HFFc6 (cell line): Measurements from ENCODE around the gene HNF1B. TPM values are rescaled to one million over a fixed set of nuclear protein-coding genes. Genes with fewer than 3 reads are reported as not detected.

Source experiments
- DNase-seq: peaks from one replicate; pipeline ENCODE4 v3.0.0-alpha.2; 2018
- H3K27ac Mint-ChIP-seq: 2 replicates; pipeline ENCODE4 v1.8.0; 2020; ENCODE audit warnings: mild to moderate bottlenecking, mixed read lengths
- H3K27me3 Mint-ChIP-seq: 2 replicates; pipeline ENCODE4 v1.8.0; 2021; ENCODE audit warnings: mild to moderate bottlenecking, moderate library complexity, mixed read lengths; ENCODE audit not compliant: insufficient read depth
- H3K36me3 Mint-ChIP-seq: 2 replicates; pipeline ENCODE4 v1.8.0; 2021; ENCODE audit warnings: low read depth, mixed read lengths
- H3K4me1 Mint-ChIP-seq: 2 replicates; pipeline ENCODE4 v1.8.0; 2020; ENCODE audit warnings: low read depth, mixed read lengths
- H3K4me3 Mint-ChIP-seq: 2 replicates; pipeline ENCODE4 v1.8.0; 2020; ENCODE audit warnings: mild to moderate bottlenecking, moderate library complexity, mixed read lengths
- H3K9me3 Mint-ChIP-seq: 2 replicates; pipeline ENCODE4 v1.8.0; 2020; ENCODE audit warnings: mild to moderate bottlenecking, mixed read lengths
- CTCF ChIP-seq: fragments of 200-600 bp; sonication (generic); IDR thresholded peaks from 2 replicates; pipeline ENCODE4 v1.5.0; 2021; ENCODE audit warnings: antibody characterized with exemption, mild to moderate bottlenecking
- total RNA-seq, 6 experiments: library from RNA; stranded (reverse); fragmentation: NEBNext Ultra II Directional; extraction: Animal tissue kit (Norgen Biotek cat#: 25700); gene quantifications; 2 replicates in 1 of 6; 3 replicates in 5 of 6; pipeline ENCODE4 v1.2.3, GENCODE V29; 2021

Gene HNF1B
- total RNA-seq, 6 experiments from 2014 or later: not detected

DNA sequence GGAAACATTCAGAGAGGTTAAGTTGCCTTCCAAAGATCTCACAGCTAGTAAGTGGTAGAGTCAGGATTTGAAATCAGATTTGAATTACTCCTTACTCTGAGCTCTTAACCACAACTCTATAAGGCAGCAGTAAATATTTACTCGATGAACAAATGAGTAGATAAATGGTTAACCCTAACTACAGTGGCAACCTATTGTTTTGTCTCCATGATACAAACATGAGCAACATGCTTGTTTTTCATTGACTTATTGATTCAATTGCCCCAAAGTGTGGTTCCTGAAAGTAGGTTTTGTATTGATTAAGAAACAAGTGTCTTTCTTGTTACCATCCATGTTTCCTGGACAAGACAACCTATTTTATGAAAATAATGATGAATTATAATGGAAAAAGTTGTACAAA, 66.8 kb downstream of the HNF1B start:
- Mint-ChIP-seq H3K4me1 (peaks cover 18% of the 10 kb centered on the region), H3K27me3 (peaks cover 10% of the 10 kb centered on the region; the same call in 1 of the 2 replicates)

GRCh38 chr17:37677021-37677420, 67.8 kb downstream of the HNF1B start:
- Mint-ChIP-seq H3K4me3 (no peak overlapping the region), H3K36me3 (no peaks in the 10 kb centered on the region), H3K27ac (no peak overlapping the region), H3K4me1 (peaks cover 28% of the 10 kb centered on the region), H3K27me3 (peaks cover 10% of the 10 kb centered on the region; the same call in 1 of the 2 replicates), H3K9me3 (peaks cover 5% of the 10 kb centered on the region; the same call in 1 of the 2 replicates)
- no peak for DNase-seq
- TF ChIP-seq CTCF: no peak

More for the DNA sequence above, 66.8 kb downstream of the HNF1B start:
- DNase-seq: no peak
- TF ChIP-seq CTCF: no peak
- Mint-ChIP-seq H3K27ac (no peak overlapping the region), H3K36me3 (no peaks in the 10 kb centered on the region), H3K4me3 (no peak overlapping the region), H3K9me3 (peaks cover 5% of the 10 kb centered on the region; the same call in 1 of the 2 replicates)

GRCh38 chr17:37676115-37676925, 68.5 kb downstream of the HNF1B start:
- H3K27ac Mint-ChIP-seq: no peak overlapping the region
- no peak overlapping the region for H3K4me3 Mint-ChIP-seq

DNA sequence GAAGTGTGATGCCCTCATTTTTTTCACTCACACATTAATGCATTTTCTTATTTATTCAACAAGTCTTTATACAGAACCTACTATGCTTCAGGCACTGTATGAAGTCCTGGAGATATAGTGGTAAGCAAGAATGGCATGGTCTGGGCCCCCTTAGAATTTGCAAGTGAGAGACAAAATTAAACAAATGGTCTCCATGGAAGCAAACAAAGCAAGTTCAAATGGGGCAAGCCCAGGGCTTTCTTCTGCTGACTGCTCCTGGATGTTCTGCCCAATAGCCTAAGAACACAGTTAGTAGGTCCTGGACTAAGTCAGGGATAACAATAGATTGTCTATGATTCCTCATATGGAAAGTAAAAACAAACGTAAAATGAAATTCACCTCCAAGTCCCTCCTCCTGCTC, 70.3 kb downstream of the HNF1B start:
- no peak overlapping the region for H3K4me3 Mint-ChIP-seq
- H3K27me3 Mint-ChIP-seq: peaks cover 5% of the 10 kb centered on the region; the same call in 1 of the 2 replicates
- H3K27ac Mint-ChIP-seq: no peak overlapping the region
- H3K36me3 Mint-ChIP-seq: no peaks in the 10 kb centered on the region
- peaks cover 46% of the 10 kb centered on the region for H3K4me1 Mint-ChIP-seq
- TF ChIP-seq CTCF: no peak
- H3K9me3 Mint-ChIP-seq: peaks cover 5% of the 10 kb centered on the region; the same call in 1 of the 2 replicates
- no peak for DNase-seq

More at GRCh38 chr17:37676115-37676925, 68.5 kb downstream of the HNF1B start:
- DNase-seq: no peak
- H3K4me1 Mint-ChIP-seq: peaks cover 35% of the 10 kb centered on the region
- no peaks in the 10 kb centered on the region for H3K36me3 Mint-ChIP-seq
- peaks cover 7% of the 10 kb centered on the region; the same call in 1 of the 2 replicates for H3K27me3 Mint-ChIP-seq
- peaks cover 5% of the 10 kb centered on the region; the same call in 1 of the 2 replicates for H3K9me3 Mint-ChIP-seq
- TF ChIP-seq CTCF: no peak

DNA sequence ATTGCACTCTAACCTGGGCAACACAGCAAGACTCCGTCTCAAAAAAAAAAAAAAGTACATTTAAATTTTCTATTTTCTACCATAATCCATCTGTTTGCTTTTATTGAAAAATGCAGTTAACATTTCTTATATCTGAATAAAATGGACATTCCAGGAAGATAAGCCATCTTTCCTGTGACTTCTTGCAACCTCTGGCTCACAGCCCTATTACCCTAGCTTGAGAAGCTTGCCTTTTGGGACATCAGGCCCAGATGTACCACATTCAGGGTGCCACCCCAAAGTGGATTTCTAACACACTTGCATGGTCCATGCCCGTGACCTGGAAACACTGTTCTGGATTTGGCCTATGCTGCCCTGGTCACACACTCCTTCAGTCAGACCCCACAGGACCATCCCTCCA, 71.5 kb downstream of the HNF1B start:
- H3K27me3 Mint-ChIP-seq: no peaks in the 10 kb centered on the region; the same call in 1 of the 2 replicates
- peaks cover 46% of the 10 kb centered on the region for H3K4me1 Mint-ChIP-seq
- no peak for TF ChIP-seq CTCF
- H3K4me3 Mint-ChIP-seq: no peak overlapping the region
- DNase-seq: no peak
- no peak overlapping the region for H3K27ac Mint-ChIP-seq
- no peaks in the 10 kb centered on the region for H3K36me3 Mint-ChIP-seq
- H3K9me3 Mint-ChIP-seq: peaks cover 1% of the 10 kb centered on the region; the same call in 1 of the 2 replicates
